Endothelial cell of umbilical vein (primary cell): ENCODE measurements around the gene NR5A1. TPM values are rescaled to one million over a fixed set of nuclear protein-coding genes. Genes with fewer than 3 reads are reported as not detected.

Source experiments
- BruUV-seq: library from RNA; stranded (reverse); fragments of 400-500 nt; replicated peaks from 2 replicates; lab custom pipeline; 2021; lab: Mats Ljungman, UMichigan
- CTCF ChIA-PET: fragments of 300-600, 350-600 bp; sonication (Branson Sonifier 250); formaldehyde crosslinking; loops from one replicate; lab custom pipeline; 2021; ENCODE audit warnings: antibody characterized with exemption, inconsistent platforms; lab: Charles Lee
- POLR2A ChIA-PET: fragments of 300-600, 350-600 bp; sonication (Branson Sonifier 250); formaldehyde crosslinking; loops from one replicate; lab custom pipeline; 2021; ENCODE audit warnings: antibody characterized with exemption, inconsistent platforms; lab: Charles Lee
- DNase-seq: peaks from one replicate; pipeline ENCODE4 v3.0.0-alpha.2; 2011; ENCODE audit warnings: low read depth, low spot score
- FAIRE-seq: peaks from 2 replicates; lab custom pipeline; 2011; peaks lifted over from hg19 to GRCh38; lab: Jason Lieb, UNC
- H2AFZ ChIP-seq: 2 replicates; pipeline ENCODE4 v1.6.0; 2012; ENCODE audit warnings: low read depth, low read length, control low read depth, inconsistent platforms
- H3K27ac ChIP-seq: 2 replicates; pipeline ENCODE4 v1.5.1; 2011; ENCODE audit warnings: low read depth, mild to moderate bottlenecking, control low read depth, low read length, moderate library complexity; ENCODE audit not compliant: insufficient read depth
- H3K27me3 ChIP-seq, 2 experiments: 2 replicates each; pipeline versions ENCODE4 v1.6.0 to v1.6.1; 2011; ENCODE audit warnings: low read length in 2 of 2, mixed read lengths in 1 of 2; ENCODE audit not compliant: control insufficient read depth in 2 of 2, insufficient read depth in 2 of 2
- H3K36me3 ChIP-seq, 2 experiments: 2 replicates in 1 of 2; 3 replicates in 1 of 2; pipeline ENCODE4 v1.5.1; 2011; ENCODE audit warnings: low read length in 2 of 2, mild to moderate bottlenecking in 1 of 2, moderate library complexity in 1 of 2; ENCODE audit not compliant: control insufficient read depth in 2 of 2, insufficient read depth in 2 of 2; ENCODE audit errors: extremely low read depth in 1 of 2
- H3K4me1 ChIP-seq: 3 replicates; pipeline ENCODE4 v1.5.1; 2011; ENCODE audit warnings: mild to moderate bottlenecking, low read length; ENCODE audit not compliant: control insufficient read depth, insufficient read depth; ENCODE audit errors: extremely low read depth
- H3K4me2 ChIP-seq: 2 replicates; pipeline ENCODE4 v1.6.1; 2011; ENCODE audit warnings: low read length, control low read depth, mixed read lengths; ENCODE audit not compliant: insufficient read depth
- H3K4me3 ChIP-seq, 3 experiments: fragments of 200-600 bp in 1 of 3; sonication (generic), shearing (Covaris generic) in 1 of 3; replicated peaks in 1 of 3; 2 replicates each; pipeline ENCODE4 v1.5.1; 2011 to 2016; ENCODE audit warnings: control low read depth in 3 of 3, low read length in 3 of 3, mild to moderate bottlenecking in 2 of 3, inconsistent platforms in 1 of 3, low read depth in 1 of 3, moderate library complexity in 1 of 3; ENCODE audit not compliant: insufficient read depth in 1 of 3
- H3K79me2 ChIP-seq: 2 replicates; pipeline ENCODE4 v1.6.0; 2012; ENCODE audit warnings: low read length, inconsistent platforms; ENCODE audit not compliant: control insufficient read depth, insufficient read depth
- H3K9ac ChIP-seq: replicated peaks from 2 replicates; pipeline ENCODE3; 2011; ENCODE audit warnings: low read length, control low read depth; ENCODE audit not compliant: insufficient read depth; ENCODE audit errors: extremely low read depth
- H3K9me1 ChIP-seq: replicated peaks from 3 replicates; pipeline ENCODE4 v1.6.0; 2011; ENCODE audit warnings: mild to moderate bottlenecking, low read length; ENCODE audit not compliant: control insufficient read depth, insufficient read depth; ENCODE audit errors: extremely low read depth
- H3K9me3 ChIP-seq: replicated peaks from 2 replicates; pipeline ENCODE4 v1.5.1; 2012; ENCODE audit warnings: low read length, inconsistent platforms; ENCODE audit not compliant: control insufficient read depth, insufficient read depth
- H4K20me1 ChIP-seq: replicated peaks from 2 replicates; pipeline ENCODE3; 2011; ENCODE audit warnings: mild to moderate bottlenecking, low read length; ENCODE audit not compliant: control insufficient read depth, insufficient read depth; ENCODE audit errors: extremely low read depth
- EZH2 ChIP-seq: IDR thresholded peaks from 2 replicates; pipeline ENCODE4 v1.6.1; 2012; ENCODE audit warnings: borderline replicate concordance, low read depth, mild to moderate bottlenecking, moderate library complexity, low read length, inconsistent platforms; ENCODE audit not compliant: severe bottlenecking
- FOS ChIP-seq: IDR thresholded peaks from 2 replicates; pipeline ENCODE4 v1.6.1; 2011; ENCODE audit warnings: mild to moderate bottlenecking, low read length, moderate library complexity, borderline replicate concordance; ENCODE audit not compliant: insufficient read depth
- GATA2 ChIP-seq: IDR thresholded peaks from 2 replicates; pipeline ENCODE4 v1.7.0; 2011; ENCODE audit warnings: low read depth, mild to moderate bottlenecking, moderate library complexity, mixed read lengths, low read length; ENCODE audit not compliant: insufficient read length, insufficient read depth
- MYC ChIP-seq: IDR thresholded peaks from one replicate; pipeline ENCODE4 v1.6.1; 2011; ENCODE audit warnings: mild to moderate bottlenecking, low read depth, low read length
- POLR2A ChIP-seq: IDR thresholded peaks from 2 replicates; pipeline ENCODE4 v1.6.1; 2012; ENCODE audit warnings: low read depth, mild to moderate bottlenecking, control low read depth, low read length
- POLR2AphosphoS5 ChIP-seq: IDR thresholded peaks from 2 replicates; pipeline ENCODE4 v1.6.1; 2012; ENCODE audit warnings: low read depth, mild to moderate bottlenecking, control low read depth, low read length, moderate library complexity; ENCODE audit not compliant: insufficient read depth
- dilution Hi-C: fragments of 300-500 bp; cut with MboI; formaldehyde crosslinking; loops from one replicate; pipeline ENCODE4 v1.15.0; 2019; ENCODE audit warnings: low sequenced_read_pairs; ENCODE audit not compliant: extremely low pct_ligation_motif_present
- intact Hi-C: fragments of 100-400 bp; cut with micrococcal nuclease; formaldehyde crosslinking; loops from one replicate; pipeline ENCODE4 v1.10.0; 2022
- polyA plus RNA-seq, 4 experiments: library from polyadenylated mRNA; depleted of rRNA in 3 of 4; stranded (reverse) in 3 of 4; unstranded in 1 of 4; fragments of >200 nt; gene quantifications; 2 replicates each; pipeline versions ENCODE4 v1.2.1 to v1.2.3, GENCODE V29; 2011 to 2012; ENCODE audit warnings: missing spikeins in 1 of 4
- total RNA-seq: library from RNA; stranded (reverse); gene quantifications from 2 replicates; pipeline ENCODE4 v1.2.3, GENCODE V29; 2021
- TF ChIP-seq, protein P1 (sequence below): IDR thresholded peaks from 2 replicates; pipeline ENCODE4 v1.6.1; 2011; ENCODE audit not compliant: insufficient read depth, insufficient read length

NR5A1 gene
- total and polyA plus RNA-seq, 2 donors (not counting 3 experiments of a cell fraction or from before 2014, with no cell fraction given) = not detected

DNA sequence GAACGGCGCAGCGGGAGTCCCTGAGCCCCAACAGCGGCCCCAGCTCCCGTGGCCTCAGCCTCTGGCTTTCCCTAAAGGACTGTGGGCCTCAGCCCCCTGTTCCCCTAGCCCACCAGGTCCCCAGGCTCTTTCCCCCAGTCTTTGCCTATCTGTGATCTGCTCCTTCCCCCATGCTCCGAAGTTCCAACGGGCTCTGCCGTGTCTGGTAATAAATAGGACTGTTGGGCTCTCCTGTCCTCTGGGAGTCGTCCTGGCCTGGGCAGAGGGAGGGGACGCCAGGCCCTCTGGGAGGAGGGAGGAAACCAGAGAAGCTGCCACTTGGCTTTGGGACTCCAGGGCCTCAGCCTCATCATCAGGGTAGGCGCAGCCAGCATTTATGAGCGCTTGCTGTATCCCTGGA is 28.8 kb downstream of the NR5A1 start:
- Histone ChIP-seq H3K79me2 (no peaks in the 10 kb centered on the region), H3K9ac (no peak overlapping the region), H3K4me2 (no peak overlapping the region), H3K27me3 (peaks cover 20 to 31% of the 10 kb centered on the region in 2 experiments), H3K9me3 (no peaks in the 10 kb centered on the region), H3K36me3 (no peaks in the 10 kb centered on the region), H2AFZ (no peak overlapping the region), H3K4me3 (no peak overlapping the region), H3K9me1 (no peaks in the 10 kb centered on the region), H3K4me1 (no peaks in the 10 kb centered on the region), H4K20me1 (no peaks in the 10 kb centered on the region), H3K27ac (no peak overlapping the region)
- TF ChIP-seq POLR2A = no peak
- TF ChIP-seq, protein P1, sequence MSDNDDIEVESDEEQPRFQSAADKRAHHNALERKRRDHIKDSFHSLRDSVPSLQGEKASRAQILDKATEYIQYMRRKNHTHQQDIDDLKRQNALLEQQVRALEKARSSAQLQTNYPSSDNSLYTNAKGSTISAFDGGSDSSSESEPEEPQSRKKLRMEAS = no peak
- TF ChIP-seq MYC = no peak
- no peak for TF ChIP-seq GATA2
- no peak for TF ChIP-seq EZH2
- FAIRE-seq (no peak), DNase-seq (no peak)
- no TSS peak for BruUV-seq
- POLR2A ChIA-PET = no interaction called here
- intact Hi-C loops (no loop called here), dilution Hi-C loops (no loop called here)
- CTCF ChIA-PET = interaction anchor here (0.6 to 1.5 kb wide), 3 partner anchors 9 to 45 kb away, joined by 3 to 4 read pairs (median 3); no protein-coding TSS in a partner anchor

DNA sequence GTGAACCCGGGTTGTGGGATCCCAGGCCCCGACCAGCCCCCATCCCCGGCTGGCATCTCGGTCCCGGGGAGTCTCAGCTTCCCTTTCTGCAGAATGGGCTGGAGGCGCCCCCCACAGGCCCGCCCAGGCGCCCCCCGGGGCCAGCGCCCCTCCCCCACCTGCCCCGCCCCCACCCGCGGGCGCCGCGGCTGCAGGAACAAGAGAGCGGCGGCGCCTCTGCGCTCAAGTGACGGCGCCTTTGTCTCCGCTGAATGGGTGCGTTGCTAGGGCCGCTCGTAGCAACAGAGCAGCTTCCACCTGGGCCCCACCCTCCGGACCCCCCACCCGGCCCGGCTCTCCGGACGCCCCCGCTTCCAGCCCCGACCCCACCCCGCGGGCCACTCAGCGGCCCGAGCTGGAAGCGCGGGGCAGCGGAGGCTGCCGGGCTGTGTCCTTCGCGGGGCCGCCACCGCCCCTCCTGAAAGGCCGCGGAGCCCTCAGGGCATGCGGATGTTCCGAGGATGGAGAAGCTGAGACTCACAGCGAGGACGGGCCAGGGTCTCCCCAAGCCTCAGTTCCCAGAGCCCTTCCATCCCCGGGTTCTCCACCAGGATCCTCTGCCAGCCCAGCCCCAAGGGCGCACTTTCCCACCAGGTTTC is 29.4 kb downstream of the NR5A1 start:
- Histone ChIP-seq H3K9ac (no peak overlapping the region), H2AFZ (no peak overlapping the region), H3K9me3 (no peaks in the 10 kb centered on the region), H3K79me2 (no peaks in the 10 kb centered on the region), H3K4me2 (no peak overlapping the region), H3K4me3 (no peak overlapping the region), H3K27ac (no peak overlapping the region), H3K27me3 (peaks cover 20 to 31% of the 10 kb centered on the region in 2 experiments), H3K36me3 (no peaks in the 10 kb centered on the region), H3K9me1 (no peaks in the 10 kb centered on the region), H3K4me1 (no peaks in the 10 kb centered on the region), H4K20me1 (no peaks in the 10 kb centered on the region)
- dilution Hi-C loops = no loop called here
- FAIRE-seq (no peak), DNase-seq (no peak)
- ChIA-PET POLR2A (no interaction called here), CTCF (interaction anchor here (0.6 to 1.5 kb wide), 3 partner anchors 9 to 44 kb away, joined by 3 to 4 read pairs (median 3); no protein-coding TSS in a partner anchor)
- BruUV-seq = no TSS peak
- TF ChIP-seq POLR2A (no peak), GATA2 (no peak), POLR2AphosphoS5 (no peak), EZH2 (peak; percentile 66), MYC (no peak), FOS (no peak)
- intact Hi-C loops = no loop called here
